Esophagus squamous epithelium (tissue), 5 donors: ENCODE results near the gene NEK1. TPM values are rescaled to one million over a fixed set of nuclear protein-coding genes. Genes with fewer than 3 reads are reported as not detected.
"Not testable (repeated sequence)": the region's sequence is repeated elsewhere in the genome, so short reads cannot be mapped to it uniquely, and the experiment has no call there.

Experiments used
- DNase-seq: peaks from one replicate; lab custom pipeline; 2025; lab: John Stamatoyannopoulos, UW
- H3K27ac ChIP-seq, 4 donors: fragments of 200-600 bp; sonication (generic); one replicate each; pipeline ENCODE4 v1.5.1; 2016 to 2019; ENCODE audit warnings: mild to moderate bottlenecking in 1 of 4
- H3K27me3 ChIP-seq, 4 donors: fragments of 200-600 bp; sonication (generic); 1 replicate in 3 of 4; 2 replicates in 1 of 4; pipeline versions ENCODE4 v1.5.1 to v1.6.0; 2017 to 2021; ENCODE audit warnings: antibody characterized with exemption in 1 of 4
- H3K36me3 ChIP-seq, 3 donors: fragments of 200-600 bp; sonication (generic); one replicate each; pipeline ENCODE4 v1.5.1; 2016 to 2019
- H3K4me1 ChIP-seq, 3 donors: fragments of 200-600 bp; sonication (generic); one replicate each; pipeline ENCODE4 v1.5.1; 2017 to 2019
- H3K4me3 ChIP-seq, 4 donors: fragments of 200-600 bp; sonication (generic); 1 replicate in 3 of 4; 2 replicates in 1 of 4; pipeline ENCODE4 v1.5.1; 2016 to 2019; ENCODE audit warnings: mild to moderate bottlenecking in 2 of 4, moderate library complexity in 1 of 4
- H3K9me3 ChIP-seq, 3 donors: fragments of 200-600 bp; sonication (generic); one replicate each; pipeline ENCODE4 v1.5.1; 2016 to 2019
- POLR2A ChIP-seq, 4 donors: fragments of 450-650 bp; IDR thresholded peaks; one replicate each; pipeline ENCODE4 v1.6.1; 2017; ENCODE audit warnings: antibody characterized with exemption in 4 of 4, mild to moderate bottlenecking in 4 of 4, moderate library complexity in 3 of 4
- WGBS, 2 donors: methylation state at CpG; one replicate each; pipeline ENCODE4 v1.1.5; 2018; 5-methylcytosine and 5-hydroxymethylcytosine counted together
- intact Hi-C: fragments of 100-400 bp; cut with DNase I; formaldehyde crosslinking; loops from one replicate; pipeline ENCODE4 v1.15.0; 2022
- total RNA-seq, 4 donors: library from RNA; depleted of rRNA; stranded (reverse); fragments of >200 nt; gene quantifications; one replicate each; pipeline ENCODE4 v1.1.0, GENCODE V29; 2016
- TF ChIP-seq, protein P1 (sequence below), 6 experiments: fragments of 450-650 bp in 4 of 6; fragments of 200-600 bp in 2 of 6; sonication (generic) in 2 of 6; IDR thresholded peaks; one replicate each; pipeline ENCODE4 v1.5.1; 2016 to 2019; ENCODE audit warnings: antibody characterized with exemption in 6 of 6, mild to moderate bottlenecking in 4 of 6, moderate library complexity in 4 of 6
- donor health status: DM: yes; HTN: yes; CAD: no.

NEK1 gene
- total RNA-seq, 4 donors from 2014 or later = 3.8 to 12.0 (median 7.5) TPM

DNA sequence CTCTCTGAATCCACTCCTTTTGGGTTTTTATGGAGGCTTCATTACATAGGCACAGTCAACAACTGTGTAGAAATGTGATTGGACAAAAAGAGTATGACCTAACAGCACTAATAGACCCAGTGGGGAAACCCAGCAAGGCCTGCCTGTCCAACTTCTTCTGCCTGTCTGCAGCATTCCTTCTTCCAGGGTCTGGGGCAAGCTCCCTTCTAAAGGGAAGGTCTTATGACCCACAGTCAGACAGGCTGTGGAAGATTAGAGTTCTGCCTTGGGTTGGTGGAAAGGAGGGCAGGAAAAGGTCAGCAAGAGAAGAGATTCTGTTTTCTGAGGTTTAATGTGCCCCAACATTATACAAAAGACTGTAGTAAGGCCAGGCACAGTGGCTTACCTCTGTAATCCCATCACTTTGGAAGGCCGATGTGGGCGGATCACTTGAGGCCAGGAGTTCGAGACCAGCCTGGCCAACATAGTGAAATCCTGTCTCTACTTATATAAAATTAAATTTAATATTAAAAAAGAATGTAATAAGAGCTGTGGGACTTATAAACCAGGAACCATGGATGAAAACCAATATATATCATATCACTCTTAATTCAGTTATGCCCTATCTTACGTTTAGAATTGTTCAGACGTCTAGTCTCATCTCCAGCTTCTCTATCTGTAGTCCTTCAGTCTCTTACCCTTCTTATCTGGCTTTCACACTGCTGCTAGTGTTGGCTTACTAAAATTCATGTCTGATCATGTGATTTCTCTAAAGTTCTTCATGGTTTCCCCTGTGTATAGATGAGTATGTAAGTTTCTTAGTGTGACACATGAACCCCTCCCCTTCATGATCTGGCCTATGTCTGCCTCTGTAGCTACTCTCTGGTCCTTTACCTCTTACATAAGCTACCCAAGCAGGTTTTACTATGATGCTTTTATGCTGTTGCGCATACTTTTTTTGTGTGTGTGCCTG is 14.2 kb upstream of the NEK1 start:
- no peaks in the 10 kb centered on the region for H3K9me3 ChIP-seq
- no peak for DNase-seq
- no peak overlapping the region for H3K4me3 ChIP-seq
- 86 to 92% methylated on average over 6 of the region's 6 CpGs for WGBS, 2 donors
- TF ChIP-seq POLR2A (IDR thresholded peaks at IDR 0.05) = no peak
- TF ChIP-seq, protein P1, sequence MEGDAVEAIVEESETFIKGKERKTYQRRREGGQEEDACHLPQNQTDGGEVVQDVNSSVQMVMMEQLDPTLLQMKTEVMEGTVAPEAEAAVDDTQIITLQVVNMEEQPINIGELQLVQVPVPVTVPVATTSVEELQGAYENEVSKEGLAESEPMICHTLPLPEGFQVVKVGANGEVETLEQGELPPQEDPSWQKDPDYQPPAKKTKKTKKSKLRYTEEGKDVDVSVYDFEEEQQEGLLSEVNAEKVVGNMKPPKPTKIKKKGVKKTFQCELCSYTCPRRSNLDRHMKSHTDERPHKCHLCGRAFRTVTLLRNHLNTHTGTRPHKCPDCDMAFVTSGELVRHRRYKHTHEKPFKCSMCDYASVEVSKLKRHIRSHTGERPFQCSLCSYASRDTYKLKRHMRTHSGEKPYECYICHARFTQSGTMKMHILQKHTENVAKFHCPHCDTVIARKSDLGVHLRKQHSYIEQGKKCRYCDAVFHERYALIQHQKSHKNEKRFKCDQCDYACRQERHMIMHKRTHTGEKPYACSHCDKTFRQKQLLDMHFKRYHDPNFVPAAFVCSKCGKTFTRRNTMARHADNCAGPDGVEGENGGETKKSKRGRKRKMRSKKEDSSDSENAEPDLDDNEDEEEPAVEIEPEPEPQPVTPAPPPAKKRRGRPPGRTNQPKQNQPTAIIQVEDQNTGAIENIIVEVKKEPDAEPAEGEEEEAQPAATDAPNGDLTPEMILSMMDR (IDR thresholded peaks at IDR 0.05) = no peak
- intact Hi-C loops = no loop called here
- peaks cover 0 to 61% (median 13%) of the 10 kb centered on the region in 3 donors for H3K4me1 ChIP-seq
- H3K36me3 ChIP-seq = peaks cover 0 to 4% (median 0%) of the 10 kb centered on the region in 3 donors
- peak overlapping the region in 2 of 4 donors; percentile 9 to 18 for H3K27ac ChIP-seq
- no peaks in the 10 kb centered on the region for H3K27me3 ChIP-seq

DNA sequence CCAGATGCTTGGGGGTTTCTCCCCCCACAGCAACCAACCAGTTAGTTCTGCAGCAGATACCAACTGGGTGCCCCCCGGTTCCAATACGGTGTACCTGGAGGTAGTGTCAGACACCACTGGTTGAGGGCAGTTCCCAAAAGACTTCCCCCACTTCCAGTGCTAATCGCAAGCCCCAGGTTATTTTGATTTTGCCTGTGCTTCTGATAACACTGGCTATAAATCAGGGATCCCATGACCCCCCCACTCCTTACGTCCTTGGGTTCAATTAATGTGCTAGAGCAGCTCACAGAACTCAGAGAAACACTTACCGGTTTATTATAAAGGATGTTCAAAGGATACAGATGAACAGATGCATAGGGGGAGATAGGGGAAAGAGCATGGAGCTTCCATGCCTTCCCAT is 13.5 kb upstream of the NEK1 start:
- no peak overlapping the region for H3K27ac ChIP-seq
- 94 to 100% methylated on average over 4 to 5 of the region's 5 CpGs for WGBS, 2 donors
- TF ChIP-seq POLR2A (IDR thresholded peaks at IDR 0.05) = no peak
- TF ChIP-seq, protein P1 (IDR thresholded peaks at IDR 0.05) = no peak
- H3K27me3 ChIP-seq = no peaks in the 10 kb centered on the region
- peaks cover 0 to 65% (median 13%) of the 10 kb centered on the region in 3 donors for H3K4me1 ChIP-seq
- no peak for DNase-seq
- no peaks in the 10 kb centered on the region for H3K9me3 ChIP-seq
- H3K4me3 ChIP-seq = no peak overlapping the region
- intact Hi-C loops = no loop called here
- H3K36me3 ChIP-seq = peaks cover 0 to 4% (median 0%) of the 10 kb centered on the region in 3 donors

DNA sequence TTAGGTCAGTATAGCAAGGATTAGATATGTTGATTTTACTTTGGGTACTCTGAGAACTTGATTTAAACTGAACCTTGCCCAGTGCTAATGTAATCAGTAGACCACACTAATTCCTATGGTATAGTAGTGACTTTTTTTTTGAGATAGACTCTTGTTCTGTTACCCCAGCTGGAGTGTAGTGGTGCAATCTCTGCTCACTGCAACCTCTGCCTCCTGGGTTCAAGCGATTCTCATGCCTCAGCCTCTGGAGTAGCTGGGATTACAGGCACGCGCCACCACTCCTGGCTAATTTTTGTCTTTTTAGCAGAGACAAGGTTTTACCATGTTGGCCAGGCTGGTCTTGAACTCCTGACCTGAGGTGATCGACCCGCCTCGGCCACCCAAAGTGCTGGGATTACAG is 11.6 kb upstream of the NEK1 start:
- intact Hi-C loops, DNase-seq, H3K36me3 ChIP-seq, H3K27ac ChIP-seq, H3K27me3 ChIP-seq, H3K9me3 ChIP-seq, H3K4me3 ChIP-seq: not testable (repeated sequence)
- WGBS, 2 donors = 89 to 95% methylated on average over 6 of the region's 6 CpGs
- H3K4me1 ChIP-seq = peaks cover 0 to 69% (median 13%) of the 10 kb centered on the region in 3 donors

DNA sequence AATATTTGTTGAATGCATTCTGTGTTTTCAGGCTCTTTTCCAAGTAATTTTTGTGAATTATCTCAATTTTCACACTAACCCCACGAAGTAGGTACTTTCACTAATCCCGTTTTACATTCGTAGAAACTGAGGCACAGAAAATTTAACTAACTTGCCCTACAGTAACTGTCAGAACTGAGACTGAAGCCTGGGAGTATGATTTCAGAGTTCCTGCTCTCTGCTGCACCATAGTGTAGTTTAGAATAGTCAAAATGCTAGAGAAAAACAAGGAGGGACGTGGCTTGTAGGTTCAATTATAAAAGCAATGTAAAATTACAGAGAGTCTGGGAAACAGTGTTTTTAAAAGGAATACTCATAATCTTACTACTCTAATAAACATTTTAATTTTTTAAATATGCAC is 10.2 kb upstream of the NEK1 start:
- H3K36me3 ChIP-seq = peaks cover 0 to 4% (median 0%) of the 10 kb centered on the region in 3 donors
- H3K27me3 ChIP-seq = no peaks in the 10 kb centered on the region
- TF ChIP-seq POLR2A (IDR thresholded peaks at IDR 0.05) = no peak
- TF ChIP-seq, protein P1 (IDR thresholded peaks at IDR 0.05) = no peak
- no peaks in the 10 kb centered on the region for H3K9me3 ChIP-seq
- 5 to 21% methylated on average over 4 of the region's 4 CpGs for WGBS, 2 donors
- DNase-seq = no peak
- H3K4me1 ChIP-seq = peaks cover 0 to 62% (median 13%) of the 10 kb centered on the region in 3 donors
- peak overlapping the region in 3 of 4 donors; percentile 92 to 99 (median 98) for H3K27ac ChIP-seq
- intact Hi-C loops = no loop called here
- H3K4me3 ChIP-seq = peak overlapping the region in 3 of 4 donors; percentile 71 to 79 (median 71)

DNA sequence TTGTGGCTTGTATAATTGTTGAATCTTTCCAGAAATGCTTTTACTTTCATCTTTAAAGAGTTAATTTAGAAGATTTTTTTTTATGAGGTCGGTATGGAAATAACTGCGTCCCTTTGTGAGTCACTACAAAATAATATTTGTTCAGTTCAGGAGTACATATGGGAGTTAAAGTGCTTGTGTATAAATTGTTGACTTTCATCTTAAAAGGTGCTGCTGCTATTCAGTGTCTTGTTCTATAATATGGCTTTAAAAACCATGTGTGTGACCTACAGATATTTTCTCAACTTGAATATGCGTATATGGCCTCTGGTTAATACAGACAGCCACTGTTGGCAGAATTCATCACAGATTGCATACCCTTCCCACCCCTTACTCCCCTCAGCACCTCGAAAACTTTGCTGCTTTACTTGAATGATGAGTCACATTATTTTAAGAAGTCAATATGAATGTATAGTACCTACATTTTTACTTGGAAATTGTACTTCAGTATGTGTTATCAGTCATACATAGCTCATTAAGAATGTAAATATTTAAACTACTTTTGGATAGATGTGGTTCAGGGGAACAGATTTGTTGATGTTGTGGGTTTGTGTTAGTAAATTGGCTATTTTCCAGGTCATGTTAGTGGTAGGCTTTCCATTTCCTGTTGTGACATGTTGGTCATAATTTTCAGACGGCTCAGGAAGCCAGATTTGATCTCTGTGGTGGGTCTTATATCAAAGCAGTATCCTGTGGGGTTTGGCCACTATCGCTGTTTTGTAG is 9.5 kb upstream of the NEK1 start:
- DNase-seq = no peak

More for the DNA sequence above, 9.5 kb upstream of the NEK1 start:
- H3K27ac ChIP-seq = peak overlapping the region; percentile 71 to 99 (median 95)
- no peaks in the 10 kb centered on the region for H3K27me3 ChIP-seq
- 2 to 3% methylated on average over 6 of the region's 6 CpGs for WGBS, 2 donors
- peak overlapping the region; percentile 51 to 79 (median 71) for H3K4me3 ChIP-seq
- intact Hi-C loops = no loop called here
- H3K4me1 ChIP-seq = peaks cover 0 to 57% (median 13%) of the 10 kb centered on the region in 3 donors
- no peaks in the 10 kb centered on the region for H3K9me3 ChIP-seq
- TF ChIP-seq POLR2A (IDR thresholded peaks at IDR 0.05) = no peak
- TF ChIP-seq, protein P1 (IDR thresholded peaks at IDR 0.05) = no peak
- peaks cover 0 to 4% (median 0%) of the 10 kb centered on the region in 3 donors for H3K36me3 ChIP-seq
